GM19238 (cell line): ENCODE measurements around the gene SLC44A1.

Experiments
- DNase-seq: peaks from one replicate; pipeline ENCODE4 v3.0.0; 2011; ENCODE audit warnings: low spot score; ENCODE audit not compliant: insufficient read length

The SLC44A1 gene

GRCh38 chr9:105457560-105458294, 213.3 kb downstream of the SLC44A1 start:
- no peak for DNase-seq

GRCh38 chr9:105458404-105458803, 214.0 kb downstream of the SLC44A1 start:
- no peak for DNase-seq

- DNase-seq: no peak
Observed at GRCh38 chr9:105459336-105459735, 214.9 kb downstream of the SLC44A1 start.

- no peak for DNase-seq
Observed at GRCh38 chr9:105466898-105467455, 222.5 kb downstream of the SLC44A1 start.

- DNase-seq: no peak
Observed at GRCh38 chr9:105468875-105469274, 224.4 kb downstream of the SLC44A1 start.

GRCh38 chr9:105473221-105473620, 228.8 kb downstream of the SLC44A1 start:
- DNase-seq: no peak

- DNase-seq: no peak
Observed at GRCh38 chr9:105475302-105475701, 230.9 kb downstream of the SLC44A1 start.

- no peak for DNase-seq
Observed at GRCh38 chr9:105479846-105480245, 235.4 kb downstream of the SLC44A1 start.

- no peak for DNase-seq
Observed at GRCh38 chr9:105483618-105484017, 239.2 kb downstream of the SLC44A1 start.

- DNase-seq: no peak
Observed at GRCh38 chr9:105484226-105484625, 239.8 kb downstream of the SLC44A1 start.

GRCh38 chr9:105485131-105485530, 240.7 kb downstream of the SLC44A1 start:
- DNase-seq: no peak
